SK-N-SH (cell line): Measurements from ENCODE around the gene TSPAN12. TPM values are rescaled to one million over a fixed set of nuclear protein-coding genes. Genes with fewer than 3 reads are reported as not detected.

ENCODE experiments used
- CTCF ChIA-PET: fragments of 300-600, 350-600 bp; formaldehyde crosslinking; extraction: SDS; loops from one replicate; lab custom pipeline; 2021; lab: Yijun Ruan, JAX
- POLR2A ChIA-PET: fragments of 350-600 bp; sonication (Branson Sonifier 250); formaldehyde crosslinking; extraction: SDS; loops from one replicate; lab custom pipeline; 2020; ENCODE audit warnings: antibody characterized with exemption, inconsistent platforms; lab: Yijun Ruan, JAX
- DNase-seq: peaks from one replicate; pipeline ENCODE4 v3.0.0; 2012
- H2AFZ ChIP-seq: fragments of 200-600 bp; sonication (generic); 2 replicates; pipeline ENCODE4 v1.8.1; 2016; ENCODE audit warnings: antibody characterized with exemption, mild to moderate bottlenecking, low read depth
- H3F3A ChIP-seq: fragments of 200-600 bp; sonication (generic); replicated peaks from 2 replicates; pipeline ENCODE3; 2016; ENCODE audit warnings: antibody characterized with exemption, mild to moderate bottlenecking; ENCODE audit not compliant: insufficient read depth
- H3K27ac ChIP-seq, 2 experiments: fragments of 200-500 bp in 1 of 2; fragments of 200-600 bp in 1 of 2; sonication (Bioruptor generic) in 1 of 2; sonication (generic), shearing (Covaris generic) in 1 of 2; 2 replicates each; pipeline versions ENCODE4 v1.5.1 to v1.6.1; 2014 to 2016; ENCODE audit warnings: low read depth in 2 of 2, inconsistent platforms in 1 of 2, low read length in 1 of 2, mild to moderate bottlenecking in 1 of 2, mixed read lengths in 1 of 2
- H3K27me3 ChIP-seq: fragments of 200-600 bp; sonication (generic), shearing (Covaris generic); 2 replicates; pipeline ENCODE4 v1.6.1; 2016; ENCODE audit warnings: mixed run types; ENCODE audit not compliant: insufficient read depth
- H3K36me3 ChIP-seq, 2 experiments: fragments of 200-500 bp in 1 of 2; fragments of 200-600 bp in 1 of 2; sonication (Bioruptor generic) in 1 of 2; sonication (generic) in 1 of 2; replicated peaks in 1 of 2; 2 replicates each; pipeline versions ENCODE3 to v1.5.1; 2014 to 2016; ENCODE audit warnings: low read length in 1 of 2, mild to moderate bottlenecking in 1 of 2; ENCODE audit not compliant: insufficient read depth in 2 of 2, control insufficient read depth in 1 of 2
- H3K4me1 ChIP-seq, 2 experiments: fragments of 200-500 bp in 1 of 2; fragments of 200-600 bp in 1 of 2; sonication (Bioruptor generic) in 1 of 2; sonication (generic), shearing (Covaris generic) in 1 of 2; 2 replicates each; pipeline versions ENCODE4 v1.5.1 to v1.6.1; 2014 to 2016; ENCODE audit warnings: low read depth in 1 of 2, low read length in 1 of 2, mixed run types in 1 of 2; ENCODE audit not compliant: insufficient read depth in 2 of 2, control insufficient read depth in 1 of 2
- H3K4me2 ChIP-seq: fragments of 200-600 bp; sonication (generic), shearing (Covaris generic); 2 replicates; pipeline ENCODE4 v1.6.1; 2017; ENCODE audit warnings: mixed run types
- H3K4me3 ChIP-seq, 2 experiments: fragments of 200-500 bp in 1 of 2; fragments of 200-600 bp in 1 of 2; sonication (Bioruptor generic) in 1 of 2; sonication (generic), shearing (Covaris generic) in 1 of 2; 2 replicates each; pipeline versions ENCODE4 v1.5.1 to v1.8.1; 2014 to 2016; ENCODE audit warnings: low read depth in 2 of 2, inconsistent platforms in 1 of 2, low read length in 1 of 2, mild to moderate bottlenecking in 1 of 2, mixed read lengths in 1 of 2, moderate library complexity in 1 of 2
- H3K79me2 ChIP-seq: fragments of 200-600 bp; sonication (generic); 2 replicates; pipeline ENCODE4 v1.8.1; 2017; ENCODE audit warnings: mild to moderate bottlenecking; ENCODE audit not compliant: insufficient read depth
- H3K9ac ChIP-seq: fragments of 200-600 bp; sonication (generic); 2 replicates; pipeline ENCODE4 v1.6.1; 2017; ENCODE audit warnings: mixed run types
- H3K9me2 ChIP-seq: fragments of 200-600 bp; sonication (generic); 2 replicates; pipeline ENCODE4 v1.6.1; 2017; ENCODE audit warnings: mixed run types
- H3K9me3 ChIP-seq: fragments of 200-600 bp; sonication (generic); 2 replicates; pipeline ENCODE4 v1.6.1; 2017; ENCODE audit warnings: mixed run types, mild to moderate bottlenecking, moderate library complexity
- H4K20me1 ChIP-seq: fragments of 200-600 bp; sonication (generic); 2 replicates; pipeline ENCODE4 v1.6.1; 2017; ENCODE audit warnings: mild to moderate bottlenecking, mixed run types; ENCODE audit not compliant: insufficient read depth
- CHD2 ChIP-seq: fragments of 150-350 bp; IDR thresholded peaks from 2 replicates; pipeline ENCODE4 v1.6.1; 2018; ENCODE audit warnings: low read length; ENCODE audit not compliant: partially characterized antibody
- ELF1 ChIP-seq: IDR thresholded peaks from 2 replicates; pipeline ENCODE4 v1.4.0; 2012
- EP300 ChIP-seq, 2 experiments: IDR thresholded peaks; 2 replicates each; pipeline versions ENCODE4 v1.4.0 to v1.6.1; 2012; ENCODE audit warnings: borderline replicate concordance in 1 of 2, low read depth in 1 of 2, low read length in 1 of 2
- FOXM1 ChIP-seq: IDR thresholded peaks from 2 replicates; pipeline ENCODE4 v1.4.0; 2012; ENCODE audit warnings: low read depth, mild to moderate bottlenecking
- MAX ChIP-seq: IDR thresholded peaks from 2 replicates; pipeline ENCODE4 v1.4.0; 2012; ENCODE audit warnings: low read depth
- NFIC ChIP-seq: IDR thresholded peaks from 2 replicates; pipeline ENCODE4 v1.4.0; 2012; ENCODE audit warnings: borderline replicate concordance
- NRF1 ChIP-seq: IDR thresholded peaks from 2 replicates; pipeline ENCODE4 v1.6.1; 2012; ENCODE audit warnings: low read depth, mild to moderate bottlenecking, low read length
- SMC3 ChIP-seq: IDR thresholded peaks from 2 replicates; pipeline ENCODE4 v1.6.1; 2012; ENCODE audit warnings: low read depth, low read length, improper control_type of control experiment
- TAF1 ChIP-seq: IDR thresholded peaks from 2 replicates; pipeline ENCODE4 v1.6.1; 2012; ENCODE audit warnings: low read depth, mild to moderate bottlenecking, low read length, moderate library complexity, borderline replicate concordance
- WGBS: methylation state at CpG from one replicate; pipeline ENCODE4 v1.1.6; 2017; ENCODE audit warnings: low lambda C conversion rate; 5-methylcytosine and 5-hydroxymethylcytosine counted together
- polyA plus RNA-seq, 3 experiments: library from polyadenylated mRNA; depleted of rRNA; stranded (reverse); fragments of >200 nt; gene quantifications; 2 replicates each; pipeline ENCODE4 v1.2.3, GENCODE V29; 2012
- TF ChIP-seq, protein P1 (sequence below): IDR thresholded peaks from 2 replicates; pipeline ENCODE4 v1.6.1; 2012; ENCODE audit warnings: mild to moderate bottlenecking, low read depth, low read length, moderate library complexity
- TF ChIP-seq, protein P2 (sequence below): fragments of 200-600 bp; sonication (generic); IDR thresholded peaks from 2 replicates; pipeline ENCODE4 v1.6.1; 2017; ENCODE audit warnings: antibody characterized with exemption, mild to moderate bottlenecking, moderate library complexity

The TSPAN12 gene
- polyA plus RNA-seq, 1 of the 3 experiments (the other 2 are of a cell fraction), result not detected

DNA sequence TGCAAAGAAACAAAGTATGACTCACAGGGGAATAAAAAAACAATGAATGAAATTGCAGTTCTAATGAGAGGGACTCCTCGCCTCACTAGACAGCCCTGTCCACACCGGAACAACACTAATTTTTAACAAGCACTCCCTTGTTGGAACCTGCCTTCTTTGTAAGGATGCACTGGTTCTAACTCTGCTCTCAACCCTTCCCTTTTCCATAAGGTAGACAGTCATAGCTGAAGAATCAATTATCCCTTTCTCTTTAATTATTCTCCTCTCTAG lies 65.1 kb downstream of the TSPAN12 start:
- ChIA-PET POLR2A (no interaction called here), CTCF (interaction anchor here (0.7 to 3.4 kb wide), 47 partner anchors 8 to 817 kb away, joined by 3 to 106 read pairs (median 6); partner anchors contain the start of genes CPED1, FAM3C and TSPAN12)
- peaks cover 15% of the 10 kb centered on the region; the same call in 1 of the 2 replicates for H3K27me3 ChIP-seq
- no peak overlapping the region for H3K27ac ChIP-seq
- H3F3A ChIP-seq, result no peaks in the 10 kb centered on the region
- H3K9ac ChIP-seq, result no peak overlapping the region
- 97% methylated on average over 2 of the region's 2 CpGs for WGBS
- no peak for TF ChIP-seq EP300 (IDR thresholded peaks at IDR 0.05; ENCODE audit: borderline replicate concordance in 1 of 2, low read depth in 1 of 2, low read length in 1 of 2)
- TF ChIP-seq, protein P1, sequence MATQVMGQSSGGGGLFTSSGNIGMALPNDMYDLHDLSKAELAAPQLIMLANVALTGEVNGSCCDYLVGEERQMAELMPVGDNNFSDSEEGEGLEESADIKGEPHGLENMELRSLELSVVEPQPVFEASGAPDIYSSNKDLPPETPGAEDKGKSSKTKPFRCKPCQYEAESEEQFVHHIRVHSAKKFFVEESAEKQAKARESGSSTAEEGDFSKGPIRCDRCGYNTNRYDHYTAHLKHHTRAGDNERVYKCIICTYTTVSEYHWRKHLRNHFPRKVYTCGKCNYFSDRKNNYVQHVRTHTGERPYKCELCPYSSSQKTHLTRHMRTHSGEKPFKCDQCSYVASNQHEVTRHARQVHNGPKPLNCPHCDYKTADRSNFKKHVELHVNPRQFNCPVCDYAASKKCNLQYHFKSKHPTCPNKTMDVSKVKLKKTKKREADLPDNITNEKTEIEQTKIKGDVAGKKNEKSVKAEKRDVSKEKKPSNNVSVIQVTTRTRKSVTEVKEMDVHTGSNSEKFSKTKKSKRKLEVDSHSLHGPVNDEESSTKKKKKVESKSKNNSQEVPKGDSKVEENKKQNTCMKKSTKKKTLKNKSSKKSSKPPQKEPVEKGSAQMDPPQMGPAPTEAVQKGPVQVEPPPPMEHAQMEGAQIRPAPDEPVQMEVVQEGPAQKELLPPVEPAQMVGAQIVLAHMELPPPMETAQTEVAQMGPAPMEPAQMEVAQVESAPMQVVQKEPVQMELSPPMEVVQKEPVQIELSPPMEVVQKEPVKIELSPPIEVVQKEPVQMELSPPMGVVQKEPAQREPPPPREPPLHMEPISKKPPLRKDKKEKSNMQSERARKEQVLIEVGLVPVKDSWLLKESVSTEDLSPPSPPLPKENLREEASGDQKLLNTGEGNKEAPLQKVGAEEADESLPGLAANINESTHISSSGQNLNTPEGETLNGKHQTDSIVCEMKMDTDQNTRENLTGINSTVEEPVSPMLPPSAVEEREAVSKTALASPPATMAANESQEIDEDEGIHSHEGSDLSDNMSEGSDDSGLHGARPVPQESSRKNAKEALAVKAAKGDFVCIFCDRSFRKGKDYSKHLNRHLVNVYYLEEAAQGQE, result no peak
- TF ChIP-seq SMC3, result no peak
- no peak for TF ChIP-seq TAF1
- TF ChIP-seq ELF1, result no peak
- TF ChIP-seq CHD2, result no peak
- TF ChIP-seq MAX, result no peak
- no peak for TF ChIP-seq NFIC
- TF ChIP-seq FOXM1, result no peak
- TF ChIP-seq, protein P2, sequence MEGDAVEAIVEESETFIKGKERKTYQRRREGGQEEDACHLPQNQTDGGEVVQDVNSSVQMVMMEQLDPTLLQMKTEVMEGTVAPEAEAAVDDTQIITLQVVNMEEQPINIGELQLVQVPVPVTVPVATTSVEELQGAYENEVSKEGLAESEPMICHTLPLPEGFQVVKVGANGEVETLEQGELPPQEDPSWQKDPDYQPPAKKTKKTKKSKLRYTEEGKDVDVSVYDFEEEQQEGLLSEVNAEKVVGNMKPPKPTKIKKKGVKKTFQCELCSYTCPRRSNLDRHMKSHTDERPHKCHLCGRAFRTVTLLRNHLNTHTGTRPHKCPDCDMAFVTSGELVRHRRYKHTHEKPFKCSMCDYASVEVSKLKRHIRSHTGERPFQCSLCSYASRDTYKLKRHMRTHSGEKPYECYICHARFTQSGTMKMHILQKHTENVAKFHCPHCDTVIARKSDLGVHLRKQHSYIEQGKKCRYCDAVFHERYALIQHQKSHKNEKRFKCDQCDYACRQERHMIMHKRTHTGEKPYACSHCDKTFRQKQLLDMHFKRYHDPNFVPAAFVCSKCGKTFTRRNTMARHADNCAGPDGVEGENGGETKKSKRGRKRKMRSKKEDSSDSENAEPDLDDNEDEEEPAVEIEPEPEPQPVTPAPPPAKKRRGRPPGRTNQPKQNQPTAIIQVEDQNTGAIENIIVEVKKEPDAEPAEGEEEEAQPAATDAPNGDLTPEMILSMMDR, result no peak
- no peak for TF ChIP-seq NRF1
- TF ChIP-seq, all 33 proteins: peak for 0
- no peak overlapping the region for H3K4me3 ChIP-seq
- no peaks in the 10 kb centered on the region for H3K79me2 ChIP-seq
- no peak overlapping the region for H3K4me2 ChIP-seq
- H3K36me3 ChIP-seq, result no peaks in the 10 kb centered on the region
- no peak overlapping the region for H2AFZ ChIP-seq
- H3K9me2 ChIP-seq, result no peaks in the 10 kb centered on the region
- peaks cover 0 to 2% of the 10 kb centered on the region in 2 experiments; a peak in 1 of 4 replicates for H3K4me1 ChIP-seq
- H3K9me3 ChIP-seq, result no peaks in the 10 kb centered on the region
- no peaks in the 10 kb centered on the region for H4K20me1 ChIP-seq
- DNase-seq, result no peak
